GM10847 (cell line): ENCODE data around the gene KCNH8.

Experiments
- POLR2A ChIP-seq: IDR thresholded peaks from 2 replicates; pipeline ENCODE4 v1.6.1; 2011; ENCODE audit not compliant: insufficient read length; ENCODE audit errors: extremely low read depth

Gene KCNH8

GRCh38 chr3:19220311-19220710 is 72.0 kb downstream of the KCNH8 start:
- no peak for TF ChIP-seq POLR2A

- no peak for TF ChIP-seq POLR2A
Measured at GRCh38 chr3:19221081-19221480, 72.8 kb downstream of the KCNH8 start.

- no peak for TF ChIP-seq POLR2A
Measured at GRCh38 chr3:19226479-19226878, 78.2 kb downstream of the KCNH8 start.

- TF ChIP-seq POLR2A = no peak
Measured at GRCh38 chr3:19228167-19228566, 79.9 kb downstream of the KCNH8 start.

GRCh38 chr3:19229086-19229485 is 80.8 kb downstream of the KCNH8 start:
- TF ChIP-seq POLR2A = no peak

GRCh38 chr3:19231792-19232461 is 83.6 kb downstream of the KCNH8 start:
- TF ChIP-seq POLR2A = no peak

- no peak for TF ChIP-seq POLR2A
Measured at GRCh38 chr3:19232566-19232965, 84.3 kb downstream of the KCNH8 start.

GRCh38 chr3:19248143-19248542 is 99.8 kb downstream of the KCNH8 start:
- no peak for TF ChIP-seq POLR2A

GRCh38 chr3:19248767-19249166 is 100.5 kb downstream of the KCNH8 start:
- no peak for TF ChIP-seq POLR2A

GRCh38 chr3:19250959-19251610 is 102.8 kb downstream of the KCNH8 start:
- no peak for TF ChIP-seq POLR2A

- no peak for TF ChIP-seq POLR2A
Measured at GRCh38 chr3:19254189-19254588, 105.9 kb downstream of the KCNH8 start.

GRCh38 chr3:19254784-19255338 is 106.6 kb downstream of the KCNH8 start:
- TF ChIP-seq POLR2A = no peak

- no peak for TF ChIP-seq POLR2A
Measured at GRCh38 chr3:19256313-19256712, 108.0 kb downstream of the KCNH8 start.

GRCh38 chr3:19263606-19264005 is 115.3 kb downstream of the KCNH8 start:
- no peak for TF ChIP-seq POLR2A

GRCh38 chr3:19264424-19264823 is 116.1 kb downstream of the KCNH8 start:
- no peak for TF ChIP-seq POLR2A

GRCh38 chr3:19267040-19267439 is 118.7 kb downstream of the KCNH8 start:
- TF ChIP-seq POLR2A = no peak
